ENCODE results near the gene CHRNE.
A peak's percentile ranks its signal among the peaks of the same experiment; 100 is the strongest.
"Not testable (repeated sequence)": the region's sequence is repeated elsewhere in the genome, so short reads cannot be mapped to it uniquely, and the experiment has no call there.

The CHRNE gene

GRCh38 chr17:4908711-4909496 is 6.0 kb upstream of the CHRNE start:
- FAIRE-seq (peak; percentile 83), DNase-seq (ENCODE audit: insufficient read length, low spot score) (peak; percentile 75)

DNA sequence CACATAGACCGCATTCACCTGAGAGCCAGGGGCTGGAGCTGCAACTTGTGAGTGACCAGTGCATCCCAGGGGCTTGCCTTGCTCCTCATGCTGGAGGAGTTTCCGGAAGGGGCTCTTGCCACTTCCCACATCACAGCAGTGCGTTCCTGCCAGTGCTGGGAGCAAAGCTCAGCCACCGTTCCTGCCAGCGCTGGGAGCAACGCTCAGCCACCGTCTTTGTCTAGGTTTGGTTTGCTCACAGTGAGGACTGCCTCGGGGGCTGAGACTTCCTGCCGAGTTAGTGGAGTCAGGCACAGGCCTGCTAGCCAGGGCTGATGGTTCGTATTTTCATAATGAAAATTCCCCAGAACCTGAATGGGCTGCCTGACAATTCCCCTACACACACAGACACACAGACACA is 5.4 kb upstream of the CHRNE start:
- DNase-seq (ENCODE audit: insufficient read length, low spot score): no peak
- FAIRE-seq: no peak

DNA sequence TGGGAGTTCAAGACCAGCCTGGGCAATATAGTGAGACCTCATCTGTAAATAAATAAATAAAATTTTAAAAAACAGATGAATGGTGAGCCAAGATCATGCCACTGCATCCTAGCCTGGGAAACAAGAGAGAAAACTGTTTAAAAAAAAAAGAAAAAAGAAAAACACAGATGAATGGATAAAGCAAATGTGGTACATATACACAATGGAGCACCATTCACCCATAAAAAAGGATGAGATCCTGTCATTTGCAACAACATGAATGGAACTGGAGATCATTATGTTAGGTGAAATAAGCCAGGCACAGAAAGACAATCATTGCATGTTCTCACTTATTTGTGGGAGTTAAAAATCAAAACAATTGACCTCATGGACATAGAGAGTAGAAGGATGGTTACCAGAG is 3.7 kb upstream of the CHRNE start:
- DNase-seq (ENCODE audit: insufficient read length, low spot score); FAIRE-seq: not testable (repeated sequence)

DNA sequence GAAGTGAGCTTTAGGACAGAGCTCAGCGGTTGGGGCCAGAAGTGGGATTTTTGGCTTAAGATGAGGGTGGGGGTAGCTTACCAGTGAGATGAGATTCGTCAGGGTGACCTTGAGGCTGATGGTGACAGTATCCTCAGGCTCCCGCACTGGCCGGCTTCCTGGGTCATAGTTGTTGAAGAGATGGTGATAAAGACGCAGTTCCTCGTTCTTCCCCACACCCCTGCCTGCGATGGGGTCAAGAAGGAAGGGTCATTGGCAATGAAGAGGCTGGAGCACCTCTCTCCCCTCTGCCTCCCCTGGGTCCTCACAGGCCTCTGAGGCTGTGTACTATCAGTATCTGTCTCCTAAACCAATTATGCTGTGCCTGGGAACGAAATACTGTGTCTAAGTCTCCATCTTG is 358 bp downstream of the CHRNE start:
- DNase-seq (ENCODE audit: insufficient read length, low spot score) (no peak), FAIRE-seq (no peak)

- FAIRE-seq: no peak
- no peak for DNase-seq (ENCODE audit: insufficient read length, low spot score)
Observed at GRCh38 chr17:4901648-4902344, 1.1 kb downstream of the CHRNE start.

DNA sequence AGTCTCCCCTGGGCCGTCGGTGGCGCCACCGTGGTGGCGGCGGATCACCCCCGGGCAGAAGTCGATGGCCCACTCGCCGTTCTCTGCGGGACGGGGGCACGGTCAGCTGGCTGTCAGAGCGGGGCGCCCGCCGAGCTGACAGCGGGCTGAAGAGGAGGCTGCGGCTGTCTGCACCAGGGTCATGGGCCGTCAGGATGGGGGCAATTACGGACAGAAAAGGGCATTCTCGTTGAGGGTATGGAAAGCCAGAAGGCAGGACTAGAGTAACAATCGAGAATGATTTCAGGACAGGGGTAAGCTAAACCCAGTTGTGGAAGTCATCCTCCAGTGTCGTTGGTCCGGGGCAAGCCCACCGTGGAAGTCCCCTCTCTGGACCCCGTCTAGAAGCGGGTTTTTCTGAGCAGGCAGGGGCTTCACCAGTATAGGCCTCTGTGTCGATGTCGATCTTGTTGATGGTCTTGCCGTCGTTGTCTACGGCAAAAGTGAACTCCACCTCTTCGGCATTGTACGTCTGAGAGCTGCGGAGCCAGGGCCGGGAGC is 1.7 kb downstream of the CHRNE start:
- no peak for FAIRE-seq
- DNase-seq (ENCODE audit: insufficient read length, low spot score): no peak

DNA sequence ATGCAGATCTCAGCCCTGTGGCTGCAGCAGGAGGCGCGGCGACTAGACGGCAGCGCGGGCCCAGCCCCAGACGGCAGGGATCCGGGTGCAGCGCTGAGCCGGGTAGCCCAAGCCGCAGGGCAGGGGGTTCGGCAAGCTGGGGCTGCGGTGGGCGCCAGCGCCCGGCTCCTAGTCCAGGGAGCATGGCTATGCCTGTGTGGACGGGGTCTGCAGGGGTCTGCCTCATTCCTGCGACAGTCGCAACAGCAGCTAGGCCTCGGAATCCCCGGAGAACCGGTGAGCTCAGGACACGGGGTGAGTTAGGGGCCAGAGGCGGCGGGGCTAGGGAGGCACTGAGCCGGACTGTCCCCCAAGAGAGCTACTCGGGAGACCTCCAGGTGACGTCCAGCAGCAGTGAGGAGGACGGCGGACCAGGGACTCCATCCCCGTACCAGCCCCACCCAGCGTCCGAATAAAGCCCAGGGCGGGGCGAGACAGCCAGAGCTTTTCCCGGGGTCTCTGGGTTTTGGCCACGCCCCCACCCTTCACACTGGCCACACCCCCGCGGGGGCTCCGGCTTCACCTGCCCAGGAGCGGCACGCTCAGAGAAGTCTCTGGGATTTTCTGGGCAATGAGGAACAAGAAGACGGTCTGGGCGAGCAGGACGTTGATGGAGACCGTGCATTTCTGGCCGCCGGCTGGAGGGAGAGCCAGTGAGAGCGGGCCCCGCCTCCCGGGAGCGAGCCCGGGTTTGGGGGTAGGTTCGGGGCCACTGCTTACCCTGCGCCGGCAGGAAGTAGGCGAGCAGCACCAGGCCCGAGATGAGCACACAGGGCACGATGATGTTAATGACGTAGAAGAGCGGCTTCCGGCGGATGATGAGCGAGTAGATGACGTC is 2.4 kb downstream of the CHRNE start:
- FAIRE-seq (no peak), DNase-seq (ENCODE audit: insufficient read length, low spot score) (no peak)

DNA sequence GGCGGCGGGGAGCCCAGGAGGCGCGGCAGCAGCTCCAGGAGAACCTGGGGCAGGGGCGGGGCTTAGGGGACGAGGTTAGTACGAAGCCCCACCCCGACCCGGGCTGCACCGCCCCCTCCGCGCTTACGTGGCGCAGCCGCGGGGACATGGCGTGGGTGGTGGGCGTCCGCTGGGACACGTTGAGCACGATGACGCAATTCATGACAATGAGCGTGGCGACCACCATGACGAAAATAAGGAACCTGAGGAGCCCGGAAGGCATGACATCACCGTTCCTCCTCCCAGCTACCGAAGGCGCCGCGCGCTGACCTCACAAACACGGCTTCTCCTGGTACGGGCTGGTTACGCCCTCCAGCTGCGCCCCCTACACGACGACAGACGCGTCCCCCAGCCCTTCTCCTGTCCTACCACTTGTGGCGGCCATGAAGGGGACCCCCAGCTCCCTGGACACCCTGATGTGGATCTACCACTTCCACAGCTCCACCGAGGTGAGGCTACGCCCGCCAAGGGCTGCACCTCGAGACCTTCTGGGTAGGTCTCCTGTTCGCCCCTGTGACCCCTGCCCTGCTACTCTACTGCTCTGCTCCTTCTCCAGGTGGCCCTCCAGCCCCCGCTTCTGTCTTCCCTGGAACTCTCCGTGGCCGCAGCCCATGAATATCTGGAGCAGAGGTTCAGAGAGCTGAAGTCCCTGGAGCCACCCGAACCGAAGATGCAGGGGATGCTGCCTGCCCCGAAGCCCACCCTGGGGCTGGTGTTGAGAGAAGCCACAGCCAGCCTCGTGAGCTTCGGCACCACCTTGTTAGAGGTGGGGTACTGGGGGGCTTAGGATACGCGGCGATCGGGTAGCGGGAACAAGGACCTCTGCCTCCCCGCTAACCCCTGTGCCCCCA is 3.3 kb downstream of the CHRNE start, which contains the start of gene C17orf107:
Gene C17orf107, plus strand, starts transcription at position 196 of the 890 bp plus-strand sequence. Its CDS starts 227 bp downstream, at position 423.
- DNase-seq (ENCODE audit: insufficient read length, low spot score): peak; percentile 70

DNA sequence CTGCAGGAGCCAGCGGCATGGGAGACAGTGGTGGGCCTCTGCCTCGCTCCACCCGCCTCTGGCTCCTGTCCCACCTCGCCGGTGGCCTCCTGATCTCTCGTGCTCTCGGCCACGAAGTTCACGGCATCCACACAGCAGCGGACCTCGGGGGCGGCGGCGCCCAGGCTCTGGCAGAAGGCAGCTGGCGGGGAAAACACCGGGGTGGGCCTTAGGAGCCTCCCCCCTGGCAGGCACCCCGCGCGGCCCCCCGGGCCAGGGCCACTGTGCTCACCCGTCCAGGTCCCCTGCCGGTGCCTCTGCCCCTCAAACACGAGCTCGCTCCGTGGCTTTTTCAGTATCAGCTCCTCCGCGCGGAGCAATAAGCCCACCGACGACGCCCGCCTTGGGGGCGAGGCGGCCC is 4.0 kb downstream of the CHRNE start:
- DNase-seq (ENCODE audit: insufficient read length, low spot score): no peak
- FAIRE-seq: no peak

More for the DNA sequence above, 3.3 kb downstream of the CHRNE start, which contains the start of gene C17orf107:
- FAIRE-seq: peak; percentile 28

GRCh38 chr17:4898351-4898750 is 4.5 kb downstream of the CHRNE start:
- DNase-seq (ENCODE audit: insufficient read length, low spot score): no peak

DNA sequence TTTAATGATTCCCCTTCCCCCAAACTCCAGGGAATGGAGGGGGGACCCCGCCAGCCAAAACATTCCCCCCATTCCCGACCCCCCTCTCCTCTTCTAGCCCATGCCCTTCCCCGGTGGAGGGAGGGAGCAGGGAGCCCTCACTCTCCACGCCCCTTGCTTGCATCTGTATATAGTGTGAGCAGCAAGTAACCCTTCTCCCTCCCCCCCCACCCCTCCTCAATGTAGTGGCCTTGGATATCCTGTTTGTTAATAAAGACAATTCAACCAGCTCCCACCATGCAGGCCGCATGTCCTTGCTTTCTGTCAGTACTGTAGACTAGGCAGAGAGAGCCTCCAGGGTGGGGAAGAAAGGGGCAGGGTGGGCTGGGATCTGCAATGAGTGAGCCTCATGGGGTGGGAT is 5.1 kb downstream of the CHRNE start:
- FAIRE-seq (no peak), DNase-seq (ENCODE audit: insufficient read length, low spot score) (no peak)

More at GRCh38 chr17:4898351-4898750, 4.5 kb downstream of the CHRNE start:
- no peak for FAIRE-seq

DNA sequence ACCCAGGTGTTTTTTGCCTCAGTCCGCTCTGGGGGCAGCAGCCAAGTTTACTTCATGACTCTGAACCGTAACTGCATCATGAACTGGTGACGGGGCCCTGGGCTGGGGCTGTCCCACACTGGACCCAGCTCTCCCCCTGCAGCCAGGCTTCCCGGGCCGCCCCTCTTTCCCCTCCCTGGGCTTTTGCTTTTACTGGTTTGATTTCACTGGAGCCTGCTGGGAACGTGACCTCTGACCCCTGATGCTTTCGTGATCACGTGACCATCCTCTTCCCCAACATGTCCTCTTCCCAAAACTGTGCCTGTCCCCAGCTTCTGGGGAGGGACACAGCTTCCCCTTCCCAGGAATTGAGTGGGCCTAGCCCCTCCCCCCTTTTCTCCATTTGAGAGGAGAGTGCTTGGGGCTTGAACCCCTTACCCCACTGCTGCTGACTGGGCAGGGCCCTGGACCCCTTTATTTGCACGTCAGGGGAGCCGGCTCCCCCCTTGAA is 5.7 kb downstream of the CHRNE start:
- FAIRE-seq (no peak), DNase-seq (ENCODE audit: insufficient read length, low spot score) (no peak)

- FAIRE-seq (no peak), DNase-seq (ENCODE audit: insufficient read length, low spot score) (no peak)
Observed at GRCh38 chr17:4896332-4897197, 6.3 kb downstream of the CHRNE start.

DNA sequence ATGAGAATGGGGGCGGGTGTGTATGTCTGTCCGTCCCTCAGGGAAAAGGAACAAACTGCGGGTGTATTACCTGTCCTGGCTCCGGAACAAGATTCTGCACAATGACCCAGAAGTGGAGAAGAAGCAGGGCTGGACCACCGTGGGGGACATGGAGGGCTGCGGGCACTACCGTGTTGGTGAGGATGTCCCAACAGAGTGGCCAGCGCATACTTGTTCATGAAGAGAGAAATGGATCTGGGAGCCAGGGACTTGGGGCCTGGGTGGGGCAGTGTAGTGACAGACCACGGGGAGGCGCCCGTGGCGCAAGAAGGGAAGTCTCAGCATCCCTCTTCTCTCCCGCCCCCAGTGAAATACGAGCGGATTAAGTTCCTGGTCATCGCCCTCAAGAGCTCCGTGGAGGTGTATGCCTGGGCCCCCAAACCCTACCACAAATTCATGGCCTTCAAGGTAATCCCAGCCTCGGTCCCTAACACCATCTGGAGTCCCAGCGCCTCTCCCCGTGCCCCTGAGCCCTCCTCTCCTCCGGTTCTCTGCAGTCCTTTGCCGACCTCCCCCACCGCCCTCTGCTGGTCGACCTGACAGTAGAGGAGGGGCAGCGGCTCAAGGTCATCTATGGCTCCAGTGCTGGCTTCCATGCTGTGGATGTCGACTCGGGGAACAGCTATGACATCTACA is 7.1 kb downstream of the CHRNE start:
- FAIRE-seq (no peak), DNase-seq (ENCODE audit: insufficient read length, low spot score) (no peak)

GRCh38 chr17:4895121-4895520 is 7.8 kb downstream of the CHRNE start:
- FAIRE-seq: no peak
- no peak for DNase-seq (ENCODE audit: insufficient read length, low spot score)

DNA sequence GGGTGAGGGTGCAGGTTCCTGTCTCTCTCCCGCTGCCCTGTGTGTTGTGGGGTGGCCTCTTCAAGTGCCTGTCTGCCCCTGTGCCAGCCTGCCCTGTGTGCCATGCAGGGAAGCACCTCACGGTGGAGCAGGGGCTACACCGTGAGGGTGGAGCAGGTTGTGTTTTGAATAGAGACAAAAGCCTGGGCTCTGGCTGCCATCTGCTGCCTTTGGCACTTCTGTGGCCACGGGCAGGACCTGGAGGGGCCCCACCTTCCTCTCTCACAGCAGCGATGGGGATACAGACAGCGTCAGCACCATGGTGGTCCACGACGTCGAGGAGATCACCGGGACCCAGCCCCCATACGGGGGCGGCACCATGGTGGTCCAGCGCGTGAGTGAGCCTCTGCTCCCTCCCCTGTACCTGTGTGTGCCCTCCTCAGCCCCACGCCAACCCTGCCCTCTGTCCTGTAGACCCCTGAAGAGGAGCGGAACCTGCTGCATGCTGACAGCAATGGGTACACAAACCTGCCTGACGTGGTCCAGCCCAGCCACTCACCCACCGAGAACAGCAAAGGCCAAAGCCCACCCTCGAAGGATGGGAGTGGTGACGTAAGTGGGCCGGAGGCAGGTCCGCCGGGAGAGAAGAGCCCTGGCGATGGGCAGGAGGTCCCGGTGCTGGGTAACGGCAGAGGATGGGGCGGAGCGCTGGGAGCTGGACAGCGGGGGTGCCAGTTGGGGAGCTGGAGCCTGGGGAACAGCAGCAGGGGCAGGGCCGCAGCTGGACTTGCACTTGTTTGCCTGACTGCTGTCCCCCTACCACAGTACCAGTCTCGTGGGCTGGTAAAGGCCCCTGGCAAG is 9.0 kb downstream of the CHRNE start:
- FAIRE-seq (no peak), DNase-seq (ENCODE audit: insufficient read length, low spot score) (no peak)

- FAIRE-seq: no peak
Observed at GRCh38 chr17:4893272-4893671, 9.6 kb downstream of the CHRNE start.

More at GRCh38 chr17:4893272-4893671, 9.6 kb downstream of the CHRNE start:
- no peak for DNase-seq (ENCODE audit: insufficient read length, low spot score)
